GM19099 (cell line): Measurements from ENCODE around the gene EARS2.

Source experiments
- POLR2A ChIP-seq: IDR thresholded peaks from 3 replicates; pipeline ENCODE4 v1.6.1; 2011; ENCODE audit warnings: low read depth; ENCODE audit not compliant: insufficient read length; ENCODE audit errors: extremely low read depth

Gene EARS2

GRCh38 chr16:23556881-23557778 lies at the start of gene EARS2, which contains the start of gene UBFD1:
TSS of gene EARS2 (minus strand) at chr16:23557350. CDS start at chr16:23557343, 7 bp downstream.
TSS of gene UBFD1 (plus strand) at chr16:23557727. CDS start at chr16:23557743, 16 bp downstream.
- peak; percentile 76 for TF ChIP-seq POLR2A

- no peak for TF ChIP-seq POLR2A
Observed at GRCh38 chr16:23597003-23597756, 40.0 kb upstream of the EARS2 start.

GRCh38 chr16:23595951-23596720 lies 39.0 kb upstream of the EARS2 start, which contains the start of gene NDUFAB1:
TSS of gene NDUFAB1 (minus strand) at chr16:23596316. CDS start at chr16:23596290, 26 bp downstream.
- TF ChIP-seq POLR2A, result peak; percentile 81

GRCh38 chr16:23595246-23595950 lies 38.2 kb upstream of the EARS2 start:
- no peak for TF ChIP-seq POLR2A

GRCh38 chr16:23594186-23594585 lies 37.0 kb upstream of the EARS2 start:
- no peak for TF ChIP-seq POLR2A

- no peak for TF ChIP-seq POLR2A
Observed at GRCh38 chr16:23590181-23590580, 33.0 kb upstream of the EARS2 start.

GRCh38 chr16:23587726-23588125 lies 30.6 kb upstream of the EARS2 start:
- no peak for TF ChIP-seq POLR2A

- TF ChIP-seq POLR2A, result no peak
Observed at GRCh38 chr16:23584186-23585076, 27.3 kb upstream of the EARS2 start.

- no peak for TF ChIP-seq POLR2A
Observed at GRCh38 chr16:23581764-23582163, 24.6 kb upstream of the EARS2 start.

GRCh38 chr16:23580391-23580790 lies 23.2 kb upstream of the EARS2 start:
- no peak for TF ChIP-seq POLR2A

GRCh38 chr16:23579371-23579770 lies 22.2 kb upstream of the EARS2 start:
- TF ChIP-seq POLR2A, result no peak

- TF ChIP-seq POLR2A, result no peak
Observed at GRCh38 chr16:23578101-23578830, 21.1 kb upstream of the EARS2 start.

- no peak for TF ChIP-seq POLR2A
Observed at GRCh38 chr16:23577493-23577892, 20.3 kb upstream of the EARS2 start.

- TF ChIP-seq POLR2A, result no peak
Observed at GRCh38 chr16:23575834-23576233, 18.7 kb upstream of the EARS2 start.
